Measurements from ENCODE around the gene PRR15.

Gene PRR15

DNA sequence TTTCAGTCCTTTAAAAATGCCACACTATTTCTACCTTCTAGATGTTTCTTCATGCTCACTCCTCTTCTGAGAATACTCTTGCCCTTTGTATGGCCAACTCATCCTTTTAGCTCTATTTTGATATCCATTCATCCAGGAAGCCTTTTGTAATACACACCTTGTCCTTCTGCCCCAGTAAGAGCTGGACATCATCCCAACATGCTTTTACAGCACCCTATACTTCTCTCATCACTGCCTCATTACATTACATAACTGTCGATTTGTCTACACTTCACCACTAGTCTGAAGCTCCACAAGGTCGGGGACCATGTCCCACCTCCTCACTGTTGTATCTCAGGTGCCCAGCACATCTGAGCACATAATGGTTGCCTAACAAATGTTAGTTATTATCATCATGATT is 29.2 kb downstream of the PRR15 start (continued):
- TF ChIP-seq PATZ1 (CRISPR knock-in tag; IDR thresholded peaks at IDR 0.05; ENCODE audit: borderline replicate concordance) (no peak), CSRNP3 (CRISPR knock-in tag; IDR thresholded peaks at IDR 0.05) (no peak), TOX (CRISPR knock-in tag; IDR thresholded peaks at IDR 0.05; ENCODE audit: borderline replicate concordance) (no peak), TCF4 (CRISPR knock-in tag; IDR thresholded peaks at IDR 0.05; ENCODE audit: borderline replicate concordance) (no peak), ZNF565 (CRISPR knock-in tag; conservative IDR thresholded peaks at IDR 0.05; ENCODE audit: low read depth) (no peak)

- ATAC-seq, result no peak
- peak; percentile 38; the same call in 1 of the 2 replicates for TF ChIP-seq ISL1 (CRISPR knock-in tag; IDR thresholded peaks at IDR 0.05)
- TF ChIP-seq ZNF8 (CRISPR knock-in tag; IDR thresholded peaks at IDR 0.05), result no peak
- no peak for TF ChIP-seq CREB5 (CRISPR knock-in tag; IDR thresholded peaks at IDR 0.05; ENCODE audit: low read depth)
- no peak for TF ChIP-seq SNAI2 (CRISPR knock-in tag; IDR thresholded peaks at IDR 0.05)
These were observed 29.8 kb downstream of the PRR15 start for GRCh38 chr7:29593459-29593858.

GRCh38 chr7:29596593-29597178 is 33.1 kb downstream of the PRR15 start:
- no peak for TF ChIP-seq ESRRG (CRISPR knock-in tag; IDR thresholded peaks at IDR 0.05)
- no peak for TF ChIP-seq SNAI2 (CRISPR knock-in tag; IDR thresholded peaks at IDR 0.05)
- no peak for TF ChIP-seq CREB5 (CRISPR knock-in tag; IDR thresholded peaks at IDR 0.05; ENCODE audit: low read depth)
- no peak for TF ChIP-seq ISL1 (CRISPR knock-in tag; IDR thresholded peaks at IDR 0.05)
- TF ChIP-seq TCF4 (CRISPR knock-in tag; IDR thresholded peaks at IDR 0.05; ENCODE audit: borderline replicate concordance), result no peak
- no peak for TF ChIP-seq BACH2 (CRISPR knock-in tag; IDR thresholded peaks at IDR 0.05; ENCODE audit: borderline replicate concordance)
- no peak for TF ChIP-seq ZNF70 (CRISPR knock-in tag; IDR thresholded peaks at IDR 0.05)
- TF ChIP-seq ZFP3 (CRISPR knock-in tag; IDR thresholded peaks at IDR 0.05), result no peak
- TF ChIP-seq ARNTL (CRISPR knock-in tag; IDR thresholded peaks at IDR 0.05; ENCODE audit: borderline replicate concordance, low read depth), result no peak
- TF ChIP-seq, protein P1, sequence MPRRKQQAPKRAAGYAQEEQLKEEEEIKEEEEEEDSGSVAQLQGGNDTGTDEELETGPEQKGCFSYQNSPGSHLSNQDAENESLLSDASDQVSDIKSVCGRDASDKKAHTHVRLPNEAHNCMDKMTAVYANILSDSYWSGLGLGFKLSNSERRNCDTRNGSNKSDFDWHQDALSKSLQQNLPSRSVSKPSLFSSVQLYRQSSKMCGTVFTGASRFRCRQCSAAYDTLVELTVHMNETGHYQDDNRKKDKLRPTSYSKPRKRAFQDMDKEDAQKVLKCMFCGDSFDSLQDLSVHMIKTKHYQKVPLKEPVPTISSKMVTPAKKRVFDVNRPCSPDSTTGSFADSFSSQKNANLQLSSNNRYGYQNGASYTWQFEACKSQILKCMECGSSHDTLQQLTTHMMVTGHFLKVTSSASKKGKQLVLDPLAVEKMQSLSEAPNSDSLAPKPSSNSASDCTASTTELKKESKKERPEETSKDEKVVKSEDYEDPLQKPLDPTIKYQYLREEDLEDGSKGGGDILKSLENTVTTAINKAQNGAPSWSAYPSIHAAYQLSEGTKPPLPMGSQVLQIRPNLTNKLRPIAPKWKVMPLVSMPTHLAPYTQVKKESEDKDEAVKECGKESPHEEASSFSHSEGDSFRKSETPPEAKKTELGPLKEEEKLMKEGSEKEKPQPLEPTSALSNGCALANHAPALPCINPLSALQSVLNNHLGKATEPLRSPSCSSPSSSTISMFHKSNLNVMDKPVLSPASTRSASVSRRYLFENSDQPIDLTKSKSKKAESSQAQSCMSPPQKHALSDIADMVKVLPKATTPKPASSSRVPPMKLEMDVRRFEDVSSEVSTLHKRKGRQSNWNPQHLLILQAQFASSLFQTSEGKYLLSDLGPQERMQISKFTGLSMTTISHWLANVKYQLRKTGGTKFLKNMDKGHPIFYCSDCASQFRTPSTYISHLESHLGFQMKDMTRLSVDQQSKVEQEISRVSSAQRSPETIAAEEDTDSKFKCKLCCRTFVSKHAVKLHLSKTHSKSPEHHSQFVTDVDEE (CRISPR knock-in tag; IDR thresholded peaks at IDR 0.05), result no peak
- no peak for TF ChIP-seq ZC3H10 (CRISPR knock-in tag; IDR thresholded peaks at IDR 0.05)
- no peak for TF ChIP-seq CSRNP3 (CRISPR knock-in tag; IDR thresholded peaks at IDR 0.05)
- ATAC-seq, result peak; percentile 73

- no peak for ATAC-seq
- TF ChIP-seq BACH2 (CRISPR knock-in tag; IDR thresholded peaks at IDR 0.05; ENCODE audit: borderline replicate concordance) (no peak), TOX (CRISPR knock-in tag; IDR thresholded peaks at IDR 0.05; ENCODE audit: borderline replicate concordance) (no peak), ZNF8 (CRISPR knock-in tag; IDR thresholded peaks at IDR 0.05) (no peak), GLIS3 (CRISPR knock-in tag; IDR thresholded peaks at IDR 0.05) (no peak), ZNF70 (CRISPR knock-in tag; IDR thresholded peaks at IDR 0.05) (no peak), ZFP30 (CRISPR knock-in tag; IDR thresholded peaks at IDR 0.05) (no peak), RARB (CRISPR knock-in tag; IDR thresholded peaks at IDR 0.05) (no peak), OSR1 (CRISPR knock-in tag; IDR thresholded peaks at IDR 0.05) (no peak), CREB5 (CRISPR knock-in tag; IDR thresholded peaks at IDR 0.05; ENCODE audit: low read depth) (no peak)
- TF ChIP-seq, protein P1 (CRISPR knock-in tag; IDR thresholded peaks at IDR 0.05), result no peak
These were observed 33.6 kb downstream of the PRR15 start for GRCh38 chr7:29597266-29597665.

All from SK-N-SH treated with all-trans-retinoic acid at 6 μM for 48 hours (cell line).